SK-N-SH treated with all-trans-retinoic acid at 6 μM for 48 hours (cell line): ENCODE data around the gene SNX27.

Source experiments
- ATAC-seq: fragments of 200-7000 bp; cut with Tn5 transposase; 3 replicates; pipeline ENCODE4 v1.9.1; 2020; ENCODE audit warnings: mild to moderate bottlenecking, moderate library complexity
- ARNTL ChIP-seq: fragments of 450-650 bp; formaldehyde crosslinking; IDR thresholded peaks from 2 replicates; pipeline ENCODE4 v1.5.0; 2020; ENCODE audit warnings: low read depth, mild to moderate bottlenecking, moderate library complexity, borderline replicate concordance
- CSDC2 ChIP-seq: fragments of 250-450 bp; sonication (Bioruptor Pico); IDR thresholded peaks from 2 replicates; pipeline ENCODE4 v1.5.0; 2020; ENCODE audit warnings: mild to moderate bottlenecking, moderate library complexity
- ESRRG ChIP-seq: fragments of 250-450 bp; sonication (Bioruptor Pico); IDR thresholded peaks from 2 replicates; pipeline ENCODE4 v1.6.1; 2021; ENCODE audit warnings: mild to moderate bottlenecking
- GLIS3 ChIP-seq: fragments of 250-450 bp; sonication (Bioruptor Pico); IDR thresholded peaks from 2 replicates; pipeline ENCODE4 v1.5.0; 2020; ENCODE audit warnings: mild to moderate bottlenecking, moderate library complexity
- ISL1 ChIP-seq: fragments of 250-450 bp; sonication (Bioruptor Pico); IDR thresholded peaks from 2 replicates; pipeline ENCODE4 v2.1.2; 2022; ENCODE audit warnings: mild to moderate bottlenecking, moderate library complexity
- OSR1 ChIP-seq: fragments of 250-450 bp; sonication (Bioruptor Pico); IDR thresholded peaks from 2 replicates; pipeline ENCODE4 v1.8.0; 2022; ENCODE audit warnings: moderate library complexity, mild to moderate bottlenecking, inconsistent platforms
- PATZ1 ChIP-seq: fragments of 250-450 bp; sonication (Bioruptor Pico); IDR thresholded peaks from 2 replicates; pipeline ENCODE4 v1.8.0; 2020; ENCODE audit warnings: mild to moderate bottlenecking, moderate library complexity, borderline replicate concordance
- POU6F1 ChIP-seq: fragments of 250-450 bp; sonication (Bioruptor Pico); IDR thresholded peaks from 2 replicates; pipeline ENCODE4 v1.8.0; 2021; ENCODE audit warnings: low read depth, mild to moderate bottlenecking, moderate library complexity, borderline replicate concordance
- TCF4 ChIP-seq: fragments of 250-450 bp; sonication (Bioruptor Pico); IDR thresholded peaks from 2 replicates; pipeline ENCODE4 v1.8.0; 2021; ENCODE audit warnings: mild to moderate bottlenecking, moderate library complexity, borderline replicate concordance
- TOX ChIP-seq: fragments of 250-450 bp; sonication (Bioruptor Pico); IDR thresholded peaks from 2 replicates; pipeline ENCODE4 v1.8.0; 2021; ENCODE audit warnings: mild to moderate bottlenecking, moderate library complexity, borderline replicate concordance
- TSHZ2 ChIP-seq: fragments of 250-450 bp; sonication (Bioruptor Pico); IDR thresholded peaks from 2 replicates; pipeline ENCODE4 v1.5.0; 2020; ENCODE audit warnings: mild to moderate bottlenecking, moderate library complexity
- ZC3H10 ChIP-seq: fragments of 250-450 bp; sonication (Bioruptor Pico); IDR thresholded peaks from 2 replicates; pipeline ENCODE4 v1.5.1; 2021; ENCODE audit warnings: mild to moderate bottlenecking, moderate library complexity
- ZFP3 ChIP-seq: fragments of 250-450 bp; sonication (Bioruptor Pico); IDR thresholded peaks from 2 replicates; pipeline ENCODE4 v1.5.0; 2020; ENCODE audit warnings: mild to moderate bottlenecking, moderate library complexity
- ZFP30 ChIP-seq: fragments of 450-650 bp; formaldehyde crosslinking; IDR thresholded peaks from 2 replicates; pipeline ENCODE4 v1.5.0; 2022; ENCODE audit warnings: mild to moderate bottlenecking, moderate library complexity
- ZNF565 ChIP-seq: fragments of 450-650 bp; formaldehyde crosslinking; conservative IDR thresholded peaks from 2 replicates; pipeline ENCODE4 v1.5.0; 2020; ENCODE audit warnings: low read depth, mild to moderate bottlenecking, moderate library complexity
- ZNF70 ChIP-seq: fragments of 450-650 bp; formaldehyde crosslinking; IDR thresholded peaks from 2 replicates; pipeline ENCODE4 v1.5.0; 2020; ENCODE audit warnings: mild to moderate bottlenecking, moderate library complexity
- ZNF8 ChIP-seq: fragments of 450-650 bp; formaldehyde crosslinking; IDR thresholded peaks from 2 replicates; pipeline ENCODE4 v1.5.0; 2020; ENCODE audit warnings: mild to moderate bottlenecking, moderate library complexity
- TF ChIP-seq, protein P1 (sequence below): fragments of 250-450 bp; sonication (Bioruptor Pico); IDR thresholded peaks from 2 replicates; pipeline ENCODE4 v1.5.1; 2021; ENCODE audit warnings: mild to moderate bottlenecking, moderate library complexity
- TF ChIP-seq, protein P2 (sequence below): fragments of 250-450 bp; sonication (Bioruptor Pico); IDR thresholded peaks from 2 replicates; pipeline ENCODE4 v1.5.1; 2020; ENCODE audit warnings: low read depth, mild to moderate bottlenecking, moderate library complexity

The SNX27 gene

DNA sequence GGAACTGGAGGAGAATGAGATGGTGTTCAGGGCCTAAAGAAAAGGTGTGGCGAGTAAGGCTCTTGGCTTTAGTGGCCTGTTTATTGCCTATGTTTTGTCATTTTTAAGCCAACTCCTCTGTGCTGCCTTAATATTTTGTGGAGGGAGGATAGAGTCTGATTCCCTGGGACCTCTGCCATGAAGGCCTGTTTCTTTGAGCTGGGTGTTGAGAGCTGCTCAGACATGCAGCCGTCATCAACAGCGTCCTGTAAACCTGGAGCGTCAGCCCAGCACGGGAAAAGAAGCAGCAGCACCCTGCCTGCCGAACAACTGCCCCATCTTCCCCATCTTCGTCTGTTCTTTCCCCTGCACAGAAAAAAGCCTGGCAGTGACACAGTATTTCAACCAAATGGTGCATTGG is 27.1 kb upstream of the SNX27 start:
- TF ChIP-seq PATZ1 (CRISPR knock-in tag) (no peak), ZFP3 (no peak), ZC3H10 (CRISPR knock-in tag) (no peak), ZNF565 (CRISPR knock-in tag) (no peak), ISL1 (no peak), ESRRG (CRISPR knock-in tag) (no peak), CSDC2 (CRISPR knock-in tag) (no peak), TSHZ2 (no peak), ARNTL (CRISPR knock-in tag) (no peak), ZNF8 (no peak), TCF4 (CRISPR knock-in tag) (no peak)
- TF ChIP-seq, protein P1, sequence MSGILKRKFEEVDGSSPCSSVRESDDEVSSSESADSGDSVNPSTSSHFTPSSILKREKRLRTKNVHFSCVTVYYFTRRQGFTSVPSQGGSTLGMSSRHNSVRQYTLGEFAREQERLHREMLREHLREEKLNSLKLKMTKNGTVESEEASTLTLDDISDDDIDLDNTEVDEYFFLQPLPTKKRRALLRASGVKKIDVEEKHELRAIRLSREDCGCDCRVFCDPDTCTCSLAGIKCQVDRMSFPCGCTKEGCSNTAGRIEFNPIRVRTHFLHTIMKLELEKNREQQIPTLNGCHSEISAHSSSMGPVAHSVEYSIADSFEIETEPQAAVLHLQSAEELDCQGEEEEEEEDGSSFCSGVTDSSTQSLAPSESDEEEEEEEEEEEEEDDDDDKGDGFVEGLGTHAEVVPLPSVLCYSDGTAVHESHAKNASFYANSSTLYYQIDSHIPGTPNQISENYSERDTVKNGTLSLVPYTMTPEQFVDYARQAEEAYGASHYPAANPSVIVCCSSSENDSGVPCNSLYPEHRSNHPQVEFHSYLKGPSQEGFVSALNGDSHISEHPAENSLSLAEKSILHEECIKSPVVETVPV (CRISPR knock-in tag): no peak
- TF ChIP-seq, all 23 proteins: peak for 0
- no peak for ATAC-seq

DNA sequence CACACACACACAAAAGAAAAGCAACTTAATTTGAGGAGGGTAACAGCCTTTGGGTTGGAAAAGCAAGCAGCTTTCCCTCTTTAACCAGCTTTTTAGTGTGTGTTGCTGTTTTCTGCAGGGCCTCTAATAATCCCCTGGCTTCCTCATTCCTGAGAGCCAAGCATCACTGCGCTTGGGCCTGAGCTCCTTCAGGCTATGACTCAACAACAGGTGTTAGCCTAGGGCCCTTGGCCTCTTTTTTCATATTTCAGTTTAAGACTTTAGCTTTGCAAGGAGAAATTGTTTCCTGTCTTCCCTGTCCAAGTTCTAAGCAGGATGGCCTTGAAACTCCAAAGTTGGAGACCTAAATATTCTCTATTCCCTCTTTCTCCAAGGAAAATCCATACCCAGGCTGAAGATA is 26.2 kb upstream of the SNX27 start:
- TF ChIP-seq, protein P2, sequence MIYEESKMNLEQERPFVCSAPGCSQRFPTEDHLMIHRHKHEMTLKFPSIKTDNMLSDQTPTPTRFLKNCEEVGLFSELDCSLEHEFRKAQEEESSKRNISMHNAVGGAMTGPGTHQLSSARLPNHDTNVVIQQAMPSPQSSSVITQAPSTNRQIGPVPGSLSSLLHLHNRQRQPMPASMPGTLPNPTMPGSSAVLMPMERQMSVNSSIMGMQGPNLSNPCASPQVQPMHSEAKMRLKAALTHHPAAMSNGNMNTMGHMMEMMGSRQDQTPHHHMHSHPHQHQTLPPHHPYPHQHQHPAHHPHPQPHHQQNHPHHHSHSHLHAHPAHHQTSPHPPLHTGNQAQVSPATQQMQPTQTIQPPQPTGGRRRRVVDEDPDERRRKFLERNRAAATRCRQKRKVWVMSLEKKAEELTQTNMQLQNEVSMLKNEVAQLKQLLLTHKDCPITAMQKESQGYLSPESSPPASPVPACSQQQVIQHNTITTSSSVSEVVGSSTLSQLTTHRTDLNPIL (CRISPR knock-in tag): no peak
- no peak for TF ChIP-seq TOX
- TF ChIP-seq ESRRG (CRISPR knock-in tag): no peak
- TF ChIP-seq ZFP30: no peak
- no peak for TF ChIP-seq OSR1 (CRISPR knock-in tag)
- no peak for TF ChIP-seq ZNF8
- no peak for TF ChIP-seq TSHZ2
- no peak for TF ChIP-seq PATZ1 (CRISPR knock-in tag)
- no peak for TF ChIP-seq CSDC2 (CRISPR knock-in tag)
- TF ChIP-seq ZNF565 (CRISPR knock-in tag): no peak
- TF ChIP-seq GLIS3 (CRISPR knock-in tag): no peak
- TF ChIP-seq ZNF70 (CRISPR knock-in tag): no peak
- no peak for TF ChIP-seq ARNTL (CRISPR knock-in tag)
- peak; percentile 79 for ATAC-seq

- ATAC-seq: no peak
- TF ChIP-seq, protein P1 (CRISPR knock-in tag): no peak
- TF ChIP-seq POU6F1 (CRISPR knock-in tag): no peak
These were observed 20.9 kb upstream of the SNX27 start for GRCh38 chr1:151590961-151591360.
